Neural progenitor cell (in vitro differentiated cells): Measurements from ENCODE around the gene IFI27L2. TPM values are rescaled to one million over a fixed set of nuclear protein-coding genes. Genes with fewer than 3 reads are reported as not detected.

Experiments used
- DNase-seq: peaks from one replicate; pipeline ENCODE4 v3.0.0-alpha.2; 2016; ENCODE audit warnings: low spot score
- H2AFZ ChIP-seq: fragments of 200-600 bp; sonication (generic); replicated peaks from 2 replicates; pipeline ENCODE4 v1.6.1; 2016; ENCODE audit warnings: antibody characterized with exemption
- H3F3A ChIP-seq: fragments of 200-600 bp; sonication (generic); 2 replicates; pipeline ENCODE4 v1.6.1; 2016; ENCODE audit warnings: antibody characterized with exemption, low read depth
- H3K27ac ChIP-seq: fragments of 200-600 bp; sonication (generic); 2 replicates; pipeline ENCODE4 v1.5.1; 2016; ENCODE audit warnings: mild to moderate bottlenecking
- H3K27me3 ChIP-seq: fragments of 200-600 bp; sonication (generic); 2 replicates; pipeline ENCODE4 v1.6.1; 2016; ENCODE audit warnings: mild to moderate bottlenecking, moderate library complexity
- H3K36me3 ChIP-seq: fragments of 200-600 bp; sonication (generic); 2 replicates; pipeline ENCODE4 v1.5.1; 2016
- H3K4me1 ChIP-seq: fragments of 200-600 bp; sonication (generic); 2 replicates; pipeline ENCODE4 v1.6.1; 2016; ENCODE audit warnings: mixed run types
- H3K4me2 ChIP-seq: fragments of 200-600 bp; sonication (generic); 2 replicates; pipeline ENCODE4 v1.6.1; 2016
- H3K4me3 ChIP-seq: fragments of 200-600 bp; sonication (generic); 2 replicates; pipeline ENCODE4 v1.5.1; 2016
- H3K79me2 ChIP-seq: fragments of 200-600 bp; sonication (generic); 2 replicates; pipeline ENCODE4 v1.6.1; 2016; ENCODE audit warnings: low read depth
- H3K9ac ChIP-seq: fragments of 200-600 bp; sonication (generic); 2 replicates; pipeline ENCODE4 v1.6.1; 2016
- H3K9me3 ChIP-seq: fragments of 200-600 bp; sonication (generic); 2 replicates; pipeline ENCODE4 v1.5.1; 2016; ENCODE audit warnings: low read depth
- H4K20me1 ChIP-seq: fragments of 200-600 bp; sonication (generic); 2 replicates; pipeline ENCODE4 v1.6.1; 2016; ENCODE audit warnings: low read depth
- H3K27ac Mint-ChIP-seq: 3 replicates; pipeline ENCODE4 v1.8.0; 2021; ENCODE audit warnings: mixed read lengths
- H3K27me3 Mint-ChIP-seq: 2 replicates; pipeline ENCODE4 v1.8.0; 2022; ENCODE audit warnings: low read depth, mild to moderate bottlenecking, inconsistent platforms, moderate library complexity, mixed read lengths; ENCODE audit not compliant: insufficient read depth
- H3K36me3 Mint-ChIP-seq: 3 replicates; pipeline ENCODE4 v1.8.0; 2021; ENCODE audit warnings: mixed read lengths
- H3K4me1 Mint-ChIP-seq: 3 replicates; pipeline ENCODE4 v1.8.0; 2021; ENCODE audit warnings: mixed read lengths
- H3K4me3 Mint-ChIP-seq: 3 replicates; pipeline ENCODE4 v1.8.0; 2021; ENCODE audit warnings: mild to moderate bottlenecking, moderate library complexity, mixed read lengths
- H3K9me3 Mint-ChIP-seq: 3 replicates; pipeline ENCODE4 v1.8.0; 2020; ENCODE audit warnings: mixed read lengths
- CTCF ChIP-seq: fragments of 200-600 bp; sonication (generic); IDR thresholded peaks from 2 replicates; pipeline ENCODE4 v1.5.1; 2017; ENCODE audit warnings: antibody characterized with exemption, mild to moderate bottlenecking
- EZH2 ChIP-seq: fragments of 200-600 bp; sonication (generic); IDR thresholded peaks from 2 replicates; pipeline ENCODE4 v1.6.1; 2017; ENCODE audit warnings: antibody characterized with exemption, mild to moderate bottlenecking, moderate library complexity
- EZH2phosphoT487 ChIP-seq: fragments of 200-600 bp; sonication (generic); IDR thresholded peaks from 2 replicates; pipeline ENCODE4 v1.6.1; 2017; ENCODE audit warnings: antibody characterized with exemption
- total RNA-seq: library from RNA; depleted of rRNA; stranded (reverse); fragments of >200 nt; gene quantifications from 2 replicates; pipeline ENCODE4 v1.2.3, GENCODE V29; 2015; ENCODE audit warnings: low replicate concordance

The IFI27L2 gene
- total RNA-seq, 1 donor from 2014 or later = 24.7 TPM

GRCh38 chr14:94152676-94153075, 23.3 kb upstream of the IFI27L2 start:
- Mint-ChIP-seq H3K27me3 (peaks cover 5% of the 10 kb centered on the region), H3K4me3 (no peak overlapping the region)

GRCh38 chr14:94145902-94146527, 16.6 kb upstream of the IFI27L2 start:
- no peaks in the 10 kb centered on the region for H4K20me1 ChIP-seq
- no peaks in the 10 kb centered on the region for H3K79me2 ChIP-seq
- DNase-seq = no peak
- H3F3A ChIP-seq = peaks cover 20% of the 10 kb centered on the region
- no peak overlapping the region for H3K27ac ChIP-seq
- peak overlapping the region; percentile 9 for H2AFZ ChIP-seq
- TF ChIP-seq EZH2 (no peak), EZH2phosphoT487 (no peak), CTCF (no peak)
- no peaks in the 10 kb centered on the region for H3K36me3 ChIP-seq
- peaks cover 8% of the 10 kb centered on the region for H3K4me1 ChIP-seq
- no peak overlapping the region for H3K4me2 ChIP-seq
- Mint-ChIP-seq H3K36me3 (no peaks in the 10 kb centered on the region), H3K27me3 (peaks cover 9% of the 10 kb centered on the region), H3K9me3 (peaks cover 3% of the 10 kb centered on the region), H3K4me1 (peaks cover 7% of the 10 kb centered on the region), H3K4me3 (no peak overlapping the region), H3K27ac (peak overlapping the region; percentile 1)
- no peak overlapping the region for H3K9ac ChIP-seq
- H3K4me3 ChIP-seq = no peak overlapping the region
- H3K9me3 ChIP-seq = no peaks in the 10 kb centered on the region
- no peaks in the 10 kb centered on the region for H3K27me3 ChIP-seq

More at GRCh38 chr14:94152676-94153075, 23.3 kb upstream of the IFI27L2 start:
- Histone ChIP-seq H3K36me3 (no peaks in the 10 kb centered on the region), H2AFZ (no peak overlapping the region), H4K20me1 (no peaks in the 10 kb centered on the region), H3K9me3 (no peaks in the 10 kb centered on the region), H3K27ac (no peak overlapping the region), H3K9ac (no peak overlapping the region), H3K27me3 (no peaks in the 10 kb centered on the region), H3K4me3 (no peak overlapping the region), H3K4me1 (no peaks in the 10 kb centered on the region), H3F3A (no peaks in the 10 kb centered on the region), H3K79me2 (no peaks in the 10 kb centered on the region), H3K4me2 (no peak overlapping the region)
- DNase-seq = no peak
- H3K4me1 Mint-ChIP-seq = peaks cover 11% of the 10 kb centered on the region
- peaks cover 4% of the 10 kb centered on the region for H3K36me3 Mint-ChIP-seq
- H3K9me3 Mint-ChIP-seq = peaks cover 16% of the 10 kb centered on the region
- H3K27ac Mint-ChIP-seq = no peak overlapping the region
- no peak for TF ChIP-seq EZH2
- no peak for TF ChIP-seq CTCF
- TF ChIP-seq EZH2phosphoT487 = no peak

GRCh38 chr14:94144765-94145164, 15.4 kb upstream of the IFI27L2 start:
- Histone ChIP-seq H3K79me2 (no peaks in the 10 kb centered on the region), H3K36me3 (no peaks in the 10 kb centered on the region), H3K27me3 (no peaks in the 10 kb centered on the region), H3K4me3 (no peak overlapping the region), H3K9me3 (no peaks in the 10 kb centered on the region), H3K9ac (no peak overlapping the region), H3F3A (peaks cover 20% of the 10 kb centered on the region), H2AFZ (peak overlapping the region; percentile 98), H3K27ac (peak overlapping the region; percentile 9), H3K4me1 (peaks cover 8% of the 10 kb centered on the region), H4K20me1 (no peaks in the 10 kb centered on the region), H3K4me2 (peak overlapping the region; percentile 35)
- peaks cover 9% of the 10 kb centered on the region for H3K27me3 Mint-ChIP-seq
- H3K36me3 Mint-ChIP-seq = no peaks in the 10 kb centered on the region
- H3K9me3 Mint-ChIP-seq = peaks cover under 1% of the 10 kb centered on the region
- H3K4me1 Mint-ChIP-seq = peaks cover 12% of the 10 kb centered on the region
- peak; percentile 39 for DNase-seq
- H3K27ac Mint-ChIP-seq = peak overlapping the region; percentile 50
- no peak overlapping the region for H3K4me3 Mint-ChIP-seq
- no peak for TF ChIP-seq CTCF
- no peak for TF ChIP-seq EZH2
- no peak for TF ChIP-seq EZH2phosphoT487
